ENCODE data around the gene SCGN.
"Not testable (repeated sequence)": the region's sequence is repeated elsewhere in the genome, so short reads cannot be mapped to it uniquely, and the experiment has no call there.

SCGN gene

DNA sequence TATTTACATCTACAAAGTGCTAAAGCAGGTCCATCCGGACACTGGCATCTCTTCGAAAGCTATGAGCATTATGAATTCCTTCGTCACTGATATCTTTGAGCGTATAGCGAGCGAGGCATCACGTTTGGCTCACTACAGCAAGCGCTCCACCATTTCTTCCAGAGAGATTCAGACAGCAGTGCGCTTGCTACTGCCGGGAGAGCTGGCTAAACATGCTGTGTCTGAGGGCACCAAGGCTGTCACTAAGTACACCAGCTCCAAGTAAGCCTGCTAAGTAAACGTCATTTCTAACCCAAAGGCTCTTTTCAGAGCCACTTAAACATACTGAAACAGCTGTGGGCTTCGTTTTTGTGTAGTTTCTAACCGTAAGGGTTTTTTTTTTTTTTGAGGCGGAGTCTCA, 75.0 kb downstream of the SCGN start:
- DNase-seq (ENCODE audit: low spot score), result no peak

DNA sequence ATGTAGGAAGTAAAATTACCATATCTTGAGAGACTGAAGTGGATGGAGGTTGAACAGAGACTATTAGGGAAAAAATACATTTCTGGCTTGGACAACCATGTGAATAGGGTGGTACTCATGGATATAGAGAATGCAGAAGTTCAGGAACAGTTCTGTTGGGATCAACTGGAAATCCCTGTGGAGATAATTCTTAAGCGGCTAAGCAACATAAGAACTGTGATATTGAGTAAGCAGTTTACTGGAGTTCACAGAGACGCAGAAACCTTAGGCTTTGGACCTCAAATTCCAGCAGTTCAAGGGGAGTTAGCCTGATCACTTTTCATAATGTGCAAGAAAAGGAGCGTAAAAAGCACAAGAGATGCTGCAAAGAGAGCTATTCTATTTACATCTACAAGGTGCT, 78.9 kb downstream of the SCGN start:
- no peak for DNase-seq (ENCODE audit: low spot score)

DNA sequence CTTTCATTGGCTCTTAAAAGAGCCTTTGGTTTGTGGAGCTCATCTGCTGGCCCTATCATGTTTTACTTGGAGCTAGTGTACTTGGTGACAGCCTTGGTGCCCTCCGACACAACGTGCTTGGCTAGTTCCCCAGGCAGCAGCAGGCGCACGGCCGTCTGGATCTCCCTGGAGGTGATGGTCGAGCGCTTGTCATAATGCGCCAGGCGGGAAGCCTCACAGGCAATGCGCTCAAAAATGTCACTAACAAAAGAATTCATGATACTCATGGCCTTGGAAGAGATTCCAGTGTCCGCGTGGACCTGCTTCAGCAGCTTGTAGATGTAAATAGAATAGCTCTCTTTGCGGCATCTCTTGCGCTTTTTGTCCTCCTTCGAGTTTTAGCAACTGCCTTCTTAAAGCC, 79.7 kb downstream of the SCGN start:
- DNase-seq (ENCODE audit: low spot score), result no peak

DNA sequence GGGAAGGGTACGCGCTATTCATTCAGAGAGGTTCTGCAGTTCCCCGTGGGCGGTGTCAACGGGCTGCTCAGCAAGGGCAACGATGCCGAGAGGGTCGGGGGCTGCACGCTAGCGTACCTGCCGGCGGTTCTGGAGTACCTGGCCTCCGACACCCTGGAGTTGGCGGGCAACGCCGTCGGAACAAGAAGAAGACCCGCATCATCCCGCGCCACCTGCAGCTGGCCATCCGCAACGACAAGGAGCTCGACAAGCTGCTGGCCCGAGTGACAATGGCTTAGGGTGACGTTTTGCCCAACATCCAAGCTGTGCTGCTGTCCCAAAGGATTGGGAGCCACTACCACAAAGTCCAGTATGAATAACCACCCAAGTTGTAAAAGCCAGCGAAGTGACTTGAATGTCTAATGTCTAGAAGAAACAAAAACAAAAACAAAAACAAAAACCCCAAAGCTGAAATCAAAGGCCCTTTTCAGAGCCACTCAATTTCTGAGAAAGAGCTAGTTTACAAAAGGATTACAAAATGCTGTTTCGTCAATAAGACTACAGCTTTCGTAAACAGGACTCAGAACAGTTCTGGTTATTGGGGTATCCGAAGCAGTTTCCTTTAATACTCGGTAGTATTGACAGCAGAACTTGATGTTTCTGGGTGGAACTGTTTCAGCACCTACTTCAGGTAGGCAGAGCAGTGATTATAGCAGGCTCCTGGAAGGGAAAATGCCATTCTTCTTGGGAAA, 80.6 kb downstream of the SCGN start:
- no peak for DNase-seq (ENCODE audit: low spot score)

DNA sequence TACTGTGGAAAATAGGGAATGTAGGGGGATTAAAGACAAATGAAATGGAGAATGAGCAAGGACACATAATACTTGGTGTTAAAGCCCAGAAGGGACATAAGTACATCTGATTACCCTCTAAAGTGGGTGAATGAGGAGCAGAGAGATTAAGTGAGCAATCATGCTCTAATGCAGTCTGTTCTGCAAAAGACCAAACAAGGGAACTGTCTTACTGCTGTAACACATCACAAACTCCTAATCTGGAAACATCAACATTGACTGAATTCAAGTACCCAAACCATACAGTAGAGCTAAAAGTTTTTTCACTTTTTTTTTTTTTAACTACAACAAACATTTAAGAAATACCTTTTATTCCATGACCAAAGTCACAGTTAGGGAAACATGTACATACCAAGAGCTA, 83.2 kb downstream of the SCGN start:
- DNase-seq (ENCODE audit: low spot score), result no peak

DNA sequence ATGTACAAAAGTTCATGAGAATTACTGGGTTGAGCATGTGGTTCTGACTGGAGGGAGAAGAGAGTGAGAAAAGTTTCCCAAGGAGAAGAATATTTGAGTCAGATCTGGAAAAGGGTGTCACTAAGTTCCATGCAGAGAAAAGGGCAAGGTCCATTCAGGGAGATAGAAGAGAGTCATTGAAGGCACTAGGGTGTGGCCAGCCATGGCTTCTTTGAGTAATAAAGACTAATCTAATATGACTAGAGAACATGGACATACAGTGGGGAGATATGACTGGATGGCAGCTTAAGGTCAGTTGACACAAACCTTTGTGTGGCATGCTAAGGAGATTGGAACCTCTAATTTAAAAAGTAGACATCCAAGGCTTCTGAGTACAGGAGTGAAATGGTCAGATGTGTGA, 91.9 kb downstream of the SCGN start:
- no peak for DNase-seq (ENCODE audit: low spot score)

DNA sequence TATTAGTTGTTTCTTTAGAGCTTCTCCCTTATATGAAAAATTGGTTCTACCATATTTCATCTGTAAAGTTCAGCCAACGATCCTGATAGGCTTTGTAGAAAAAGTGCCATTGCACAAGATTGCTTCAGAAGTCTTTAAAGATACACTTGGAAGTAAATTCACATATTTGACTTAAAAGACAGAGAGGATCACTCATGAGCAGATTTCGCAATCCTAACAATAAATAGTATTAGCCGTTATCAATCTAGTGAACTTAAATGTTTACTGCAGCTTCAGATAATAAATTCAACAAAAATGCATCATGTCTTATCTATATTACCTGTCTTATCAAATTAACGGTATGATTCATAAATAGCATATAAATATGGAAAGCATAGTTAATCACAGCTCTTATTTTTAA, 93.8 kb downstream of the SCGN start:
- no peak for DNase-seq (ENCODE audit: low spot score)

DNA sequence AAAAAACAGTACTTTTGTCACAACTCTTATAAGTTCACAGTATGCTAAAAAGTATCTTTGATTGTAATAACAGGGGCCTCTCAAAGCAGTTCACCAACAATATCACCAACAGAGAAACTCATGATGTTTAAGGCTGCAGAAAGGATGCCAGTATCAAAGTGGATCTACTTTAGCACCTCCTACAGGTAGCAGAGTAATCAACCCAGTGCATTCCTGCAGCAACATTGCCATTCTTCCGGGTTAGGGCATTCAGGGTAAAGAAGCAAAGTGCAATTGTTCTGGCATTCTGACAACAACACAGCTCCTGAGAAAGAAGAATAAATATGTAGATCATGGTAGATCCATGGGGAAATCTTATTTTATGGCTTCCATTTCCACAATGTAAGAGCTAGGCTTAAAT, 95.0 kb downstream of the SCGN start:
- no peak for DNase-seq (ENCODE audit: low spot score)

DNA sequence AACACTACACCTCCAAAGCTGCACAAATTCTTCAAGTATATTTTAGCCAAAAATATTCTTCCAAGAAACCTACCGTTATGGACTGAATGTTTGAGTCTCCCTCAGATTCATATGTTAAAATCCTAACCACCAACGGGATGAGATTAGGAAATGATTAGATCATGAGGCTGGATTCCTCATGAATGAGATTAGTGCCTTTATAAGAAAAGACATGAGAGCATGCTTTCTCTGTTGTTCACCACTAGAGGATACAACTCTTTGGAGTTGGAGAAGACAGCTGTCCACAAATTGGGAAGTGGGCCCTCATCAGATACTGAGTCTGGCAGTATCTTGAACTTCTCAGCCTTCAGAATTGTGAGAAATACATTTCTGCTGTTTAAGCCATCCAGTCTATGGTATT, 95.5 kb downstream of the SCGN start:
- no peak for DNase-seq (ENCODE audit: low spot score)

DNA sequence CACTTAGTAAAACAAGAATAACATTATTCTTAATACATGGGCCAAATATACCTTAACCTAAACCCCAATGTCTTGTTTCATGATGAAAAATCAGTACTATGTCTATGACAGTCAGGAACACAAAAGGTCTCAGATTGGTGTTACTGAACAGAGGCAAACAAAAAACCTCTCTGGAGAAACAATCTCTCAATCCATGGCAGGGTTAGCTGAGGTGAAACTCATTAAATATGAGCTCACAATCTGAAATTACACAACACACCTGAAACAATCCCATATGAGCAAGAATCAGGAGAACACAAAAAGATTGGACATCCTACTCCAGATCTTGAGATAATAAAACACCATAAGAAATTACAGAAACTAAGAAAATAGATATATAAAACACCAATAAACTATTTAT, 96.0 kb downstream of the SCGN start:
- DNase-seq (ENCODE audit: low spot score), result no peak

DNA sequence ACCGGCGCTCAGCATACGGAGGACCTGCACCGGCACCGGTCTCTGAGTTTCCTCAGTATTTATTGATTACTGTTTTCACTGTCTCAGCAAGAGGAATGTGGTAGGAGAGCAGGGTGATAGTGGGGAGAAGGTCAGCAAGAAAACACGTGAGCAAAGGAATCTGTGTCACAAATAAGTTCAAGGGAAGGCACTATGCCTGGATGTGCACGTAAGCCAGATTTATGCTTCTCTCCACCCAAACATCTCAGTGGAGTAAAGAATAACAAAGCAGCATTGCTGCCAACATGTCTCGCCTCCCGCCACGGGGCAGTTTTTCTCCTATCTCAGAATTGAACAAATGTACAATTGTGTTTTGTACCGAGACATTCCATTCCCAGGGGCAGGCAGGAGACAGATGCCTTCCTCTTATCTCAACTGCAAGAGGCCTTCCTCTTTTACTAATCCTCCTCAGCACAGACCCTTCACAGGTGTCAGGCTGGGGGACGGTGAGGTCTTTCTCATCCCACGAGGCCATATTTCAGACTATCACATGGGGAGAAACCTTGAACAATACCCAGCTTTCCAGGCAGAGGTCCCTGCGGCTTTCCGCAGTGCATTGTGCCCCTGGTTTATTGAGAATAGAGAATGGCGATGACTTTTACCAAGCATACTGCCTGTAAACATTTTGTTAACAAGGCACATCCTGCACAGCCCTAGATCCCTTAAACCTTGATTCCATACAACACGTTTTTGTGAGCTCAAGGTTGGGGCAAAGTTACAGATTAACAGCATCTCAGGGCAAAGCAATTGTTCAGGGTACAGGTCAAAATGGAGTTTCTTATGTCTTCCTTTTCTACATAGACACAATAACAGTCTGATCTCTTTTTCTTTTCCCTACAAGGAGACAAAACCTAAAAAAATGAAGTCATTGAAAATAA, 96.8 kb downstream of the SCGN start:
- DNase-seq (ENCODE audit: low spot score), result not testable (repeated sequence)

DNA sequence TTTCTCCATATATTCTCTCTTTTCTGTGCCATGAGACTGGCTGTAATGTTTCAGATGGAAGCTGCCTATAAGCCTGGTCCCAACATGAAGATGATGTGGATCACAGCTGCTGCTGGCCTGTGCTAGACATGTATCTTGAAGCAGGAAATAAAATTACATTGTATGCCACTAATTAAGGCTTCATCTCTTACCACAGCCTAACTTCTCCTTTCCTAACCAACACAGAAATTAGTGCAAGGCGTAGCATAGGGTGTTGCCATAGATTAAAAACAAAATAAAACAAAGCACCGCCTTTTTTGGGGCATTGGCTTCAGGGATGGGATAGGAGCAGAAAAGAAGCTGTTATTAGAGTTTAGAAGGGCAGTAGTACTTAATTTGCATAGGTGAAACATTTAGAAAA, 97.8 kb downstream of the SCGN start:
- DNase-seq (ENCODE audit: low spot score), result no peak

DNA sequence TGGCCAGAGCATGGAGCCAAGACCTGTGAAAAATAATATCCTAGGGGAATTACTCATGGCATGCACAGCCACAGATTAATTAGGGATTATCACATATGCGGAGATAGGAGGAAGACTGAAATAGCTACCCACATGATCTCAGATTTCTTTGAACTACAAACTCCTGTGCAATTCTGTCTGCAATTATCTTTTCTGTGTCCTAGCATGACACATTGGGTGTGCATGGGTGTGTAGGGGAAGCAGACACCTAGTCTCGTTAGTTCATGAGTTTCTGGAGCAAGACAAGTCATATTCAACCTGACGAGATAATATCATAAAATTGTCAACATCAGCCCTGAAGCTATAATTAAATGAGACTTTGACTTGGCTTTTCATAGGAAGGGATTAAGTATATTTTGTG, 98.9 kb downstream of the SCGN start:
- DNase-seq (ENCODE audit: low spot score), result no peak
